IPS-20b (cell line): ENCODE measurements around the gene LGALS3.

Experiments used
- H3K27ac ChIP-seq: one replicate; pipeline ENCODE4 v1.5.1; 2013; ENCODE audit warnings: low read length
- H3K27me3 ChIP-seq: 2 replicates; pipeline ENCODE4 v1.6.1; 2013; ENCODE audit warnings: mild to moderate bottlenecking, low read length, inconsistent platforms; ENCODE audit not compliant: insufficient read depth
- H3K36me3 ChIP-seq: 2 replicates; pipeline ENCODE4 v1.6.1; 2013; ENCODE audit warnings: low read depth, mild to moderate bottlenecking, inconsistent platforms, low read length, moderate library complexity; ENCODE audit not compliant: insufficient read depth
- H3K4me1 ChIP-seq: 2 replicates; pipeline ENCODE4 v1.6.1; 2013; ENCODE audit warnings: mild to moderate bottlenecking, control low read depth, inconsistent platforms, low read length, moderate library complexity; ENCODE audit not compliant: insufficient read depth
- H3K4me3 ChIP-seq: 2 replicates; pipeline ENCODE4 v1.5.1; 2013; ENCODE audit warnings: mild to moderate bottlenecking, low read length, inconsistent platforms
- H3K9ac ChIP-seq: 2 replicates; pipeline ENCODE4 v1.6.1; 2013; ENCODE audit warnings: low read depth, mild to moderate bottlenecking, inconsistent platforms, low read length, moderate library complexity
- H3K9me3 ChIP-seq: 2 replicates; pipeline ENCODE4 v1.6.1; 2013; ENCODE audit warnings: mild to moderate bottlenecking, low read depth, low read length, inconsistent platforms; ENCODE audit not compliant: insufficient read depth

LGALS3 gene

DNA sequence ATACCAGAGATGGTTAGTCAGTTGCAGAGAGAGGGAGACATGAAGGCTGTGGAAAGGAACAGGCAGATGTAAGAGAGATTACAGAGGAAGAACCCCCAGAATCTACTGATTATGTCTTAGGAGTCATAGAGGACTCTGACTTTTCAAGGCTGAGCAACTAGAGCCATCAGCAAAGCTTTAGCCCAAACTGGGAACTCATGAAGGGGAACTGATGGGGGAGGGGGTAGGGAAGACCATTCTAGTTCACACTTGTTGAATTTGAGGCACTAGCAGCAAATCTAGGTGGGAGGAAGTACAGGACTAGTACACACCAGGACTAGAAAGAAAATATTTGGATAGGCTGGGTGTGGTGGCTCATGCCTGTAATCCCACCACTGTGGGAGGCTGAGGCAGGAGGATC is 10.1 kb downstream of the LGALS3 start:
- Histone ChIP-seq H3K9ac (no peak overlapping the region), H3K9me3 (no peaks in the 10 kb centered on the region), H3K27me3 (no peaks in the 10 kb centered on the region), H3K36me3 (peaks cover 32% of the 10 kb centered on the region), H3K4me3 (no peak overlapping the region), H3K4me1 (no peaks in the 10 kb centered on the region), H3K27ac (no peak overlapping the region)

- Histone ChIP-seq H3K4me1 (no peaks in the 10 kb centered on the region), H3K36me3 (peaks cover 38% of the 10 kb centered on the region), H3K9me3 (no peaks in the 10 kb centered on the region), H3K27ac (no peak overlapping the region), H3K4me3 (no peak overlapping the region), H3K9ac (no peak overlapping the region), H3K27me3 (no peaks in the 10 kb centered on the region)
These were observed 10.9 kb downstream of the LGALS3 start for GRCh38 chr14:55139696-55140509.

DNA sequence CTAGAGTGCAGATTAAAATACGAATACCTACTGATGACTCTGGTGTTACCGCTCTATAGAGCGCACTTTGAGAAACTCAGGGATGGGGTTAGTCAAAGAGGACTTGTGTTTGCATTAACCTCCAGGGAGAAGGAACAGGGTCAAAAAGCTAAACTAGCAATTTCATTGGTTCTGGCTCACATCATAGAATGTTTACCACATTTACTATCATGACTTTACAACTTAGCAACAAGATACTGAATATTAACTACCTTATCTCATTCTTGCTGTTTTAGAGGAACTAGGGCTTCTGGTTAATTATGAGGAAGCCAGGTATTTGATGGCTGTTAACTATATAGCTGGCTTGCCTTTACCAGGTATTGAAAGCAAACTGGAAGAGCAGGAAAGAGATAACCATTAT is 12.8 kb downstream of the LGALS3 start:
- no peak overlapping the region for H3K27ac ChIP-seq
- no peaks in the 10 kb centered on the region for H3K9me3 ChIP-seq
- H3K36me3 ChIP-seq, result peaks cover 57% of the 10 kb centered on the region
- no peak overlapping the region for H3K9ac ChIP-seq
- H3K4me1 ChIP-seq, result no peaks in the 10 kb centered on the region
- H3K27me3 ChIP-seq, result no peaks in the 10 kb centered on the region
- H3K4me3 ChIP-seq, result no peak overlapping the region

DNA sequence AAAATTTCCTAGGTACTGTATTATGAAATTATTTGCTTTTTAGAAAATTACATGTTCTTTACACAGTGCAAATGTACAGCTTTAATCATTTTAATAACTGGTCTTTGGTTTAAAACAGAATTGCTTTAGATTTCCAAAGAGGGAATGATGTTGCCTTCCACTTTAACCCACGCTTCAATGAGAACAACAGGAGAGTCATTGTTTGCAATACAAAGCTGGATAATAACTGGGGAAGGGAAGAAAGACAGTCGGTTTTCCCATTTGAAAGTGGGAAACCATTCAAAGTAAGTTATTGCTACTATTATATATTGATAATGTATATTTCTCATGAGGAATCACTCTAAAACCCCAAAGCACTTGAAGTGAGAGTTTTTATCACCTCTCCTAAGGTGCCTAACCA is 13.4 kb downstream of the LGALS3 start:
- Histone ChIP-seq H3K27me3 (no peaks in the 10 kb centered on the region), H3K9me3 (no peaks in the 10 kb centered on the region), H3K4me3 (no peak overlapping the region), H3K36me3 (peaks cover 64% of the 10 kb centered on the region), H3K9ac (no peak overlapping the region), H3K27ac (no peak overlapping the region), H3K4me1 (no peaks in the 10 kb centered on the region)

GRCh38 chr14:55146425-55146824 is 17.4 kb downstream of the LGALS3 start:
- no peaks in the 10 kb centered on the region for H3K4me1 ChIP-seq
- no peaks in the 10 kb centered on the region for H3K27me3 ChIP-seq
- H3K36me3 ChIP-seq, result peaks cover 86% of the 10 kb centered on the region
- no peak overlapping the region for H3K9ac ChIP-seq
- H3K9me3 ChIP-seq, result no peaks in the 10 kb centered on the region
- no peak overlapping the region for H3K27ac ChIP-seq
- H3K4me3 ChIP-seq, result no peak overlapping the region

GRCh38 chr14:55151601-55152000 is 22.5 kb downstream of the LGALS3 start:
- no peak overlapping the region for H3K27ac ChIP-seq
- H3K36me3 ChIP-seq, result peaks cover 98% of the 10 kb centered on the region
- H3K27me3 ChIP-seq, result no peaks in the 10 kb centered on the region

GRCh38 chr14:55152052-55152753 is 23.2 kb downstream of the LGALS3 start:
- peaks cover 98% of the 10 kb centered on the region for H3K36me3 ChIP-seq
- H3K9ac ChIP-seq, result no peak overlapping the region
- no peak overlapping the region for H3K4me3 ChIP-seq
- H3K27me3 ChIP-seq, result no peaks in the 10 kb centered on the region
- no peaks in the 10 kb centered on the region for H3K9me3 ChIP-seq
- H3K4me1 ChIP-seq, result no peaks in the 10 kb centered on the region
- H3K27ac ChIP-seq, result no peak overlapping the region

More at GRCh38 chr14:55151601-55152000, 22.5 kb downstream of the LGALS3 start:
- Histone ChIP-seq H3K9ac (no peak overlapping the region), H3K9me3 (no peaks in the 10 kb centered on the region), H3K4me3 (no peak overlapping the region), H3K4me1 (no peaks in the 10 kb centered on the region)

GRCh38 chr14:55153951-55154350 is 24.9 kb downstream of the LGALS3 start:
- Histone ChIP-seq H3K9ac (no peak overlapping the region), H3K9me3 (no peaks in the 10 kb centered on the region), H3K4me1 (no peaks in the 10 kb centered on the region), H3K27me3 (no peaks in the 10 kb centered on the region), H3K27ac (no peak overlapping the region), H3K36me3 (peaks cover 94% of the 10 kb centered on the region), H3K4me3 (no peak overlapping the region)

- Histone ChIP-seq H3K27me3 (no peaks in the 10 kb centered on the region), H3K27ac (no peak overlapping the region), H3K4me3 (no peak overlapping the region), H3K9me3 (no peaks in the 10 kb centered on the region), H3K4me1 (no peaks in the 10 kb centered on the region), H3K36me3 (peaks cover 85% of the 10 kb centered on the region), H3K9ac (no peak overlapping the region)
These were observed 28.0 kb downstream of the LGALS3 start for GRCh38 chr14:55157080-55157479.

DNA sequence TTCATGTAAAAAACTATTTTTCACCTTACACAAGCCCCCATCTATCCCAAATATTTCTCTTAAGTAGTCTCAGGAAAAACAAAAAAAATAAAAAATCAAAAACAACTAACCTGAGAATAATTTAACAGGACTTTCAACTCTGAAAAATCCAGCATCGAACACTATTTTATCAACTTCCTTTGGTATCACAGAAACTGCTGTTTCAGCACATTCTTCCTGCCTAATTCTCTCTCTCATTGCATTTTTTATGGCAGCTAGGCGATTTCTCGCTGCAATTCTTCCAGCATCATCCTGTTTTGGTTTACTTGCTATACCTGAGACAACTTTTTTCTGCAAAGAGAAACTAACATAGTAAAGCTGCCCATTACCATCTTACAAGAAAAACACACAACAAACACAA is 29.4 kb downstream of the LGALS3 start:
- H3K4me3 ChIP-seq, result no peak overlapping the region
- H3K36me3 ChIP-seq, result peaks cover 84% of the 10 kb centered on the region
- H3K27me3 ChIP-seq, result no peaks in the 10 kb centered on the region
- no peaks in the 10 kb centered on the region for H3K9me3 ChIP-seq
- H3K27ac ChIP-seq, result no peak overlapping the region
- H3K4me1 ChIP-seq, result no peaks in the 10 kb centered on the region
- H3K9ac ChIP-seq, result no peak overlapping the region

- peaks cover 3% of the 10 kb centered on the region; the same call in 1 of the 2 replicates for H3K9me3 ChIP-seq
- peaks cover 84% of the 10 kb centered on the region for H3K36me3 ChIP-seq
- no peak overlapping the region for H3K27ac ChIP-seq
- H3K4me1 ChIP-seq, result no peaks in the 10 kb centered on the region
- no peaks in the 10 kb centered on the region for H3K27me3 ChIP-seq
- H3K4me3 ChIP-seq, result no peak overlapping the region
- H3K9ac ChIP-seq, result no peak overlapping the region
These were observed 31.9 kb downstream of the LGALS3 start for GRCh38 chr14:55160989-55161388.

- Histone ChIP-seq H3K27me3 (no peaks in the 10 kb centered on the region), H3K4me1 (no peaks in the 10 kb centered on the region), H3K36me3 (peaks cover 95% of the 10 kb centered on the region), H3K9ac (no peak overlapping the region), H3K4me3 (no peak overlapping the region), H3K27ac (no peak overlapping the region), H3K9me3 (no peaks in the 10 kb centered on the region)
These were observed 41.5 kb downstream of the LGALS3 start for GRCh38 chr14:55170526-55170925.
